Testis (tissue), 2 donors: ENCODE results near the gene ALPL.
A peak's percentile ranks its signal among the peaks of the same experiment; 100 is the strongest.

ENCODE experiments used
- POLR2A ChIP-seq: fragments of 450-650 bp; IDR thresholded peaks from one replicate; pipeline ENCODE4 v1.6.1; 2017; ENCODE audit warnings: antibody characterized with exemption, mild to moderate bottlenecking, moderate library complexity
- TF ChIP-seq, protein P1 (sequence below), 3 experiments: fragments of 450-650 bp in 2 of 3; fragments of 200-600 bp in 1 of 3; sonication (generic) in 1 of 3; IDR thresholded peaks; one replicate each; pipeline ENCODE4 v1.5.1; 2016 to 2019; ENCODE audit warnings: antibody characterized with exemption in 3 of 3, mild to moderate bottlenecking in 2 of 3, moderate library complexity in 1 of 3

DNA sequence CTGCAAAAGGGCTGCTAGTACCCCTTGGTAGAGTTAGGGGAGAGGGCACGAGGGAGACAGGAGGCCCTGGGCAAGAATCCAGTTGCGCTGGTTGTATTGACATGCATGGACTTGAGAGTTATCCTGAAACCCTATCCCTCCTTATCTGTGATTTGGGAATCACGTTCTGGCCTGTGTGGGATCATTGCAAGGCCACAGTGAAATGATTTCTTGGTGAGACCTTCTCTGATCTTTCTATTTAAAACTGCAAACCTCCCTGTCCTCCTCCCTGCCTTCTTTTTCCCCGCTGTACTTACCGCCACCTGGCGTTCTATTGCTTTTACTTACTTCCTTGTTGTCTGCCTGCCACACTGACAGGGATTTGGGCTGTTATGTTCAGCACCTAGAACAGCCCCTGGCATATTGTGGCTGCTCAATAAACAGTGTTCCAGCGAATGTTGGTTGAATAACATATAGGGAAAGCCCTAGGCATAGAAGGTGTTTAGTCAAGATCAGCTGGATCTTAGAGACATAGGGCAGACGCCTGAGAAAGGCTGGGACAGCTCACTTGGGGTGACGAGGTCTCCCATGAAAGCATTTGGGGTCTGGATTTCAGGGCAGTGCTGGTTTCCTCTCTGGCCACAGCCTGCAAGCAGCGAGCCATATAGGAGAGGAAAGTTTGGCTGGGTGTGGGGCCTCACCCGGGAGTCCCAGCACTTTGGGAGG lies 25.6 kb downstream of the ALPL start:
- TF ChIP-seq, protein P1, sequence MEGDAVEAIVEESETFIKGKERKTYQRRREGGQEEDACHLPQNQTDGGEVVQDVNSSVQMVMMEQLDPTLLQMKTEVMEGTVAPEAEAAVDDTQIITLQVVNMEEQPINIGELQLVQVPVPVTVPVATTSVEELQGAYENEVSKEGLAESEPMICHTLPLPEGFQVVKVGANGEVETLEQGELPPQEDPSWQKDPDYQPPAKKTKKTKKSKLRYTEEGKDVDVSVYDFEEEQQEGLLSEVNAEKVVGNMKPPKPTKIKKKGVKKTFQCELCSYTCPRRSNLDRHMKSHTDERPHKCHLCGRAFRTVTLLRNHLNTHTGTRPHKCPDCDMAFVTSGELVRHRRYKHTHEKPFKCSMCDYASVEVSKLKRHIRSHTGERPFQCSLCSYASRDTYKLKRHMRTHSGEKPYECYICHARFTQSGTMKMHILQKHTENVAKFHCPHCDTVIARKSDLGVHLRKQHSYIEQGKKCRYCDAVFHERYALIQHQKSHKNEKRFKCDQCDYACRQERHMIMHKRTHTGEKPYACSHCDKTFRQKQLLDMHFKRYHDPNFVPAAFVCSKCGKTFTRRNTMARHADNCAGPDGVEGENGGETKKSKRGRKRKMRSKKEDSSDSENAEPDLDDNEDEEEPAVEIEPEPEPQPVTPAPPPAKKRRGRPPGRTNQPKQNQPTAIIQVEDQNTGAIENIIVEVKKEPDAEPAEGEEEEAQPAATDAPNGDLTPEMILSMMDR (IDR thresholded peaks at IDR 0.05), result peak in 1 of 3 experiments; percentile 33
- TF ChIP-seq POLR2A, result no peak
